Kidney (tissue), 14 donors: ENCODE measurements around the gene NHSL1. TPM values are rescaled to one million over a fixed set of nuclear protein-coding genes. Genes with fewer than 3 reads are reported as not detected.

Experiments
- DNase-seq, 5 donors: peaks; one replicate each; pipeline ENCODE4 v3.0.0-alpha.2; 2013 to 2020
- FAIRE-seq: peaks from 2 replicates; lab custom pipeline; 2012; peaks lifted over from hg19 to GRCh38; lab: Jason Lieb, UNC
- H3K27ac ChIP-seq, 2 donors: one replicate each; pipeline ENCODE4 v1.7.0; 2013; ENCODE audit warnings: low read depth in 2 of 2, low read length in 2 of 2, inconsistent platforms in 1 of 2
- H3K27me3 ChIP-seq: one replicate; pipeline ENCODE4 v1.7.1; 2013; ENCODE audit warnings: low read length, inconsistent platforms; ENCODE audit not compliant: control insufficient read depth, insufficient read depth
- H3K36me3 ChIP-seq, 3 donors: one replicate each; pipeline versions ENCODE4 v1.7.0 to v1.7.1; 2013; ENCODE audit warnings: low read length in 3 of 3, control low read depth in 1 of 3, inconsistent platforms in 1 of 3; ENCODE audit not compliant: insufficient read depth in 3 of 3, control insufficient read depth in 2 of 3
- H3K4me1 ChIP-seq, 3 donors: one replicate each; pipeline versions ENCODE4 v1.7.0 to v1.7.1; 2013; ENCODE audit warnings: low read length in 3 of 3, inconsistent platforms in 1 of 3, low read depth in 1 of 3; ENCODE audit not compliant: control insufficient read depth in 2 of 3, insufficient read depth in 2 of 3
- H3K4me3 ChIP-seq, 3 donors: one replicate each; pipeline versions ENCODE4 v1.7.0 to v1.8.1; 2013; ENCODE audit warnings: low read length in 3 of 3, control low read depth in 1 of 3, inconsistent platforms in 1 of 3
- H3K9ac ChIP-seq, 3 donors: one replicate each; pipeline versions ENCODE4 v1.7.0 to v1.7.1; 2013; ENCODE audit warnings: low read length in 3 of 3, control low read depth in 1 of 3, inconsistent platforms in 1 of 3
- H3K9me3 ChIP-seq, 3 donors: one replicate each; pipeline versions ENCODE4 v1.7.0 to v1.7.1; 2013; ENCODE audit warnings: low read length in 3 of 3, control low read depth in 1 of 3, inconsistent platforms in 1 of 3; ENCODE audit not compliant: control insufficient read depth in 2 of 3, insufficient read depth in 1 of 3
- intact Hi-C: fragments of 100-400 bp; cut with DNase I; formaldehyde crosslinking; loops from one replicate; pipeline ENCODE4 v1.11.1; 2022
- polyA plus RNA-seq: library from polyadenylated mRNA; stranded (reverse); fragments of 350-450 nt; fragmentation: Illumina TruSeq; extraction: RNeasy Lipid Tissue Mini Kit (QIAGEN cat#74804); gene quantifications from one replicate; pipeline ENCODE4 v1.2.3, GENCODE V29; 2014; ENCODE audit warnings: low read depth, low replicate concordance; ENCODE audit not compliant: insufficient read depth
- total RNA-seq: library from RNA; stranded (reverse); fragmentation: NEBNext Ultra II Directional; extraction: Animal tissue kit (Norgen Biotek cat#: 25700); gene quantifications from one replicate; pipeline ENCODE4 v1.2.1, GENCODE V29; 2021
- TF ChIP-seq, protein P1 (sequence below): IDR thresholded peaks from 3 replicates; pipeline ENCODE4 v1.5.1; 2012; ENCODE audit warnings: mild to moderate bottlenecking, moderate library complexity, borderline replicate concordance; ENCODE audit not compliant: insufficient read depth; ENCODE audit errors: extremely low read depth
- donor health status: control.
- donor health status: control.
- donor health status: control.
- donor health status: control.
- donor health status: control.
- donor health status: DM: yes; HTN: yes; CAD: no.
- donor health status: Normal renal cell carcinoma (clear cell type).

The NHSL1 gene
- total and polyA plus RNA-seq, 2 donors from 2014 or later: 4.4 to 31.4 TPM

GRCh38 chr6:138533667-138534066, 34.4 kb upstream of the NHSL1 start:
- DNase-seq (no peak), FAIRE-seq (no peak)

DNA sequence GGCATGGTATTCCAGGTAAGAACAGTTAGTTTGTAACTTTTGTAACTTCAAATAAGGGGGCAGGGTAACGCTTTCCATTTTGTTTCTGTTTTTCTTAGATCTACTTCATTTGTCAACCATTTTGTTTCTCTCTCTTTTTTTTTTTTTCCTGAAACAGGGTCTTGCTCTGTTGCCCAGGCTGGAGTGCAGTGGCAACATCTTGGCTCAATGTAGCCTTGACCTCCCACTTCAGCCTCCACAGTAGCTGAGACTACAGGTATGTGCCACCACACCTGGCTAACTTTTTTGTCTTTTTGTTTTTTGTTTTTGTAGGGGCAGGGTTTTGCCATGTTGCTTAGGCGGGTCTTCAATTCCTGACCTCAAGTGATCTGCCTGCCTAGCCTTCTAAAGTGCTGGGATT, 32.1 kb upstream of the NHSL1 start:
- H3K4me3 ChIP-seq: no peak overlapping the region
- H3K9me3 ChIP-seq: no peaks in the 10 kb centered on the region
- H3K4me1 ChIP-seq: no peaks in the 10 kb centered on the region
- FAIRE-seq (no peak), DNase-seq (no peak)
- no peaks in the 10 kb centered on the region for H3K36me3 ChIP-seq
- H3K27me3 ChIP-seq: no peaks in the 10 kb centered on the region
- no peak overlapping the region for H3K27ac ChIP-seq
- TF ChIP-seq, protein P1, sequence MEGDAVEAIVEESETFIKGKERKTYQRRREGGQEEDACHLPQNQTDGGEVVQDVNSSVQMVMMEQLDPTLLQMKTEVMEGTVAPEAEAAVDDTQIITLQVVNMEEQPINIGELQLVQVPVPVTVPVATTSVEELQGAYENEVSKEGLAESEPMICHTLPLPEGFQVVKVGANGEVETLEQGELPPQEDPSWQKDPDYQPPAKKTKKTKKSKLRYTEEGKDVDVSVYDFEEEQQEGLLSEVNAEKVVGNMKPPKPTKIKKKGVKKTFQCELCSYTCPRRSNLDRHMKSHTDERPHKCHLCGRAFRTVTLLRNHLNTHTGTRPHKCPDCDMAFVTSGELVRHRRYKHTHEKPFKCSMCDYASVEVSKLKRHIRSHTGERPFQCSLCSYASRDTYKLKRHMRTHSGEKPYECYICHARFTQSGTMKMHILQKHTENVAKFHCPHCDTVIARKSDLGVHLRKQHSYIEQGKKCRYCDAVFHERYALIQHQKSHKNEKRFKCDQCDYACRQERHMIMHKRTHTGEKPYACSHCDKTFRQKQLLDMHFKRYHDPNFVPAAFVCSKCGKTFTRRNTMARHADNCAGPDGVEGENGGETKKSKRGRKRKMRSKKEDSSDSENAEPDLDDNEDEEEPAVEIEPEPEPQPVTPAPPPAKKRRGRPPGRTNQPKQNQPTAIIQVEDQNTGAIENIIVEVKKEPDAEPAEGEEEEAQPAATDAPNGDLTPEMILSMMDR: no peak
- intact Hi-C loops: no loop called here
- no peak overlapping the region for H3K9ac ChIP-seq

More at GRCh38 chr6:138533667-138534066, 34.4 kb upstream of the NHSL1 start:
- H3K4me1 ChIP-seq: no peaks in the 10 kb centered on the region
- H3K9me3 ChIP-seq: no peaks in the 10 kb centered on the region
- intact Hi-C loops: no loop called here
- no peak overlapping the region for H3K4me3 ChIP-seq
- H3K36me3 ChIP-seq: no peaks in the 10 kb centered on the region
- no peaks in the 10 kb centered on the region for H3K27me3 ChIP-seq
- H3K9ac ChIP-seq: no peak overlapping the region
- TF ChIP-seq, protein P1: no peak
- H3K27ac ChIP-seq: no peak overlapping the region

- Histone ChIP-seq H3K4me3 (no peak overlapping the region), H3K27ac (no peak overlapping the region), H3K4me1 (no peaks in the 10 kb centered on the region), H3K9me3 (no peaks in the 10 kb centered on the region), H3K9ac (no peak overlapping the region), H3K36me3 (no peaks in the 10 kb centered on the region), H3K27me3 (no peaks in the 10 kb centered on the region)
- intact Hi-C loops: no loop called here
- no peak for DNase-seq
- TF ChIP-seq, protein P1: no peak
- no peak for FAIRE-seq
These were observed 30.2 kb upstream of the NHSL1 start for GRCh38 chr6:138529478-138529877.

GRCh38 chr6:138528956-138529355, 29.7 kb upstream of the NHSL1 start:
- DNase-seq: no peak
- no peaks in the 10 kb centered on the region for H3K9me3 ChIP-seq
- no peaks in the 10 kb centered on the region for H3K36me3 ChIP-seq
- H3K4me3 ChIP-seq: no peak overlapping the region
- intact Hi-C loops: no loop called here
- H3K27me3 ChIP-seq: no peaks in the 10 kb centered on the region
- no peaks in the 10 kb centered on the region for H3K4me1 ChIP-seq
- TF ChIP-seq, protein P1: no peak
- no peak for FAIRE-seq
- H3K9ac ChIP-seq: no peak overlapping the region
- H3K27ac ChIP-seq: no peak overlapping the region
